ENCODE measurements around the gene RILPL1.

- no peak for TF ChIP-seq GATA2 (IDR thresholded peaks at IDR 0.05; ENCODE audit: low read depth, low read length)
- no peak for TF ChIP-seq GATA3 (IDR thresholded peaks at IDR 0.05; ENCODE audit: low read depth, low read length)
Observed at GRCh38 chr12:123435636-123436016, 97.9 kb downstream of the RILPL1 start.

All from SH-SY5Y (cell line).